GM12878 (cell line): ENCODE measurements around the gene BCL2. TPM values are rescaled to one million over a fixed set of nuclear protein-coding genes. Genes with fewer than 3 reads are reported as not detected.
A peak's percentile ranks its signal among the peaks of the same experiment; 100 is the strongest.

ENCODE experiments used
- BACH1 ChIP-seq: fragments of 450-650 bp; IDR thresholded peaks from 2 replicates; pipeline ENCODE4 v1.6.1; 2017; ENCODE audit warnings: mild to moderate bottlenecking, borderline replicate concordance
- BMI1 ChIP-seq: fragments of 450-650 bp; IDR thresholded peaks from 2 replicates; pipeline ENCODE4 v1.6.1; 2016; ENCODE audit warnings: mild to moderate bottlenecking, moderate library complexity, borderline replicate concordance
- LARP7 ChIP-seq: fragments of 450-650 bp; IDR thresholded peaks from 2 replicates; pipeline ENCODE4 v1.6.1; 2017; ENCODE audit warnings: mild to moderate bottlenecking
- NBN ChIP-seq: fragments of 450-650 bp; IDR thresholded peaks from 2 replicates; pipeline ENCODE4 v1.6.1; 2016
- NFYB ChIP-seq: IDR thresholded peaks from 2 replicates; pipeline ENCODE4 v1.6.1; 2011; ENCODE audit warnings: low read depth, mild to moderate bottlenecking, low read length, improper control_type of control experiment, moderate library complexity; ENCODE audit not compliant: insufficient read depth
- PML ChIP-seq: IDR thresholded peaks from 2 replicates; pipeline ENCODE4 v1.6.1; 2012; ENCODE audit warnings: low read length, inconsistent platforms
- TBL1XR1 ChIP-seq: IDR thresholded peaks from 2 replicates; pipeline ENCODE4 v1.6.1; 2012; ENCODE audit warnings: low read depth, low read length, improper control_type of control experiment
- ZNF207 ChIP-seq: fragments of 450-650 bp; IDR thresholded peaks from 2 replicates; pipeline ENCODE4 v1.6.1; 2014; ENCODE audit warnings: antibody characterized with exemption, mild to moderate bottlenecking, borderline replicate concordance
- ZNF274 ChIP-seq: IDR thresholded peaks from one replicate; pipeline ENCODE4 v1.8.0; 2011; ENCODE audit not compliant: insufficient read length, insufficient read depth
- ZNF384 ChIP-seq: IDR thresholded peaks from 2 replicates; pipeline ENCODE4 v1.6.1; 2012; ENCODE audit warnings: low read depth, mild to moderate bottlenecking, low read length, improper control_type of control experiment, borderline replicate concordance
- polyA plus RNA-seq, 11 experiments: library from polyadenylated mRNA; depleted of rRNA in 4 of 11; unstranded in 6 of 11; stranded (reverse) in 5 of 11; fragments of >200 nt; fragmentation: Nextera tagmentation in 4 of 11; fragmentation: Illumina TruSeq in 1 of 11; extraction: Ambion mirVana in 4 of 11; extraction: Trizol in 1 of 11; gene quantifications; 1 replicate in 1 of 11; 2 replicates in 10 of 11; pipeline versions ENCODE4 v1.2.1 to v1.2.3, GENCODE V29; 2011 to 2016; ENCODE audit warnings: inconsistent platforms in 2 of 11, missing spikeins in 2 of 11, low read depth in 1 of 11
- total RNA-seq, 4 experiments: library from RNA; depleted of rRNA in 3 of 4; stranded (reverse); fragments of >200 nt in 3 of 4; fragmentation: Illumina TruSeq in 1 of 4; extraction: Trizol in 1 of 4; gene quantifications; 2 replicates each; pipeline versions ENCODE4 v1.2.1 to v1.2.3, GENCODE V29; 2013 to 2021
- TF ChIP-seq, protein P1 (sequence below): IDR thresholded peaks from 2 replicates; pipeline ENCODE4 v1.6.1; 2012; ENCODE audit warnings: improper control_type of control experiment, low read depth, low read length; ENCODE audit not compliant: insufficient replicate concordance
- TF ChIP-seq, protein P2 (sequence below): fragments of 150-350 bp; IDR thresholded peaks from 2 replicates; pipeline ENCODE4 v1.6.1; 2016; ENCODE audit warnings: low read depth, low read length
- TF ChIP-seq, protein P3 (sequence below): IDR thresholded peaks from 2 replicates; pipeline ENCODE4 v1.6.1; 2011; ENCODE audit warnings: borderline replicate concordance, low read depth, mild to moderate bottlenecking, moderate library complexity, low read length; ENCODE audit not compliant: insufficient read depth, poor library complexity, severe bottlenecking
- TF ChIP-seq, protein P4 (sequence below): fragments of 450-650 bp; IDR thresholded peaks from 2 replicates; pipeline ENCODE4 v1.6.1; 2017; ENCODE audit warnings: low read depth, mild to moderate bottlenecking, moderate library complexity
- TF ChIP-seq, protein P5 (sequence below), 3 experiments: IDR thresholded peaks in 2 of 3; conservative IDR thresholded peaks in 1 of 3; 2 replicates each; pipeline ENCODE4 v1.5.1; 2011; ENCODE audit warnings: low read depth in 3 of 3, low read length in 3 of 3, mild to moderate bottlenecking in 3 of 3, control low read depth in 2 of 3, moderate library complexity in 2 of 3, inconsistent platforms in 1 of 3, mixed read lengths in 1 of 3; ENCODE audit not compliant: control insufficient read depth in 2 of 3, insufficient read depth in 1 of 3; ENCODE audit errors: extremely low read depth in 1 of 3

The BCL2 gene
- total and polyA plus RNA-seq, 10 of the 15 experiments (the other 5 are each of a cell fraction or from before 2014, with no cell fraction given) = 4.1 to 47.8 (median 19.3) TPM

DNA sequence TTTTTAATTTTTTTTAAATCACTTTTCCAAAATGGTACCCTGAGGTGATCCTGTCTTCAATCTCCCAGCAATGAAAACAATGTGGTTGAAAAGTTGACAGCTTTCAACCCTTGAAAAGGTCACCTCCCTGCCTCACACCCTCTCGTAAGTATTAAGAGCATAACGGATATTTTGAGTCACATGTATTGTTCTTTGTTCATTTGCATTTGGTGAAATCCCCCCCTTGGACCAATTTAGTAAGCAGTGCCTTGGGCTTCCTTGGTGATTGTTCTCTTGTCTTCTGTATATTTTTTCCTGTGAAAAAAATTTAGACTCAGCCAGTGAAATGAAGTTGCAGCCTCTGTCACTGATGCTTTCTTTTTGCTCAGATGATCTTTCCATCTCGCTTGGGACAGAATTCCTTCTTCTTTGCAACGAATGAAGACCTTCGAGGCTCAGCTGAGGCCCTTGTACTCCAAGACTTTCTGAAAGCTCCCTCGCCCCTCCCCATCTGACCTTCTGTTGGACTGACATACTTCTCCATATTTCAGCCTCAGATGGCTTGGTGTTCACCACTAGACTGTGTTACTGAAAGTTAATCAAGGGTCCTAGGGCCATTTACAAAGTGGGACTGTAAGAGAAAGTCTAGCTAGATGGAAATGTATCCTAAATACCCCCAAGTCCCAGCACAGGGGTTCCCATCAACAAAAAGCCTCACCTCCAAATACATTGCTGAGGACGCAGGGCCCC is 158.4 kb downstream of the BCL2 start (continued):
- TF ChIP-seq, protein P1, sequence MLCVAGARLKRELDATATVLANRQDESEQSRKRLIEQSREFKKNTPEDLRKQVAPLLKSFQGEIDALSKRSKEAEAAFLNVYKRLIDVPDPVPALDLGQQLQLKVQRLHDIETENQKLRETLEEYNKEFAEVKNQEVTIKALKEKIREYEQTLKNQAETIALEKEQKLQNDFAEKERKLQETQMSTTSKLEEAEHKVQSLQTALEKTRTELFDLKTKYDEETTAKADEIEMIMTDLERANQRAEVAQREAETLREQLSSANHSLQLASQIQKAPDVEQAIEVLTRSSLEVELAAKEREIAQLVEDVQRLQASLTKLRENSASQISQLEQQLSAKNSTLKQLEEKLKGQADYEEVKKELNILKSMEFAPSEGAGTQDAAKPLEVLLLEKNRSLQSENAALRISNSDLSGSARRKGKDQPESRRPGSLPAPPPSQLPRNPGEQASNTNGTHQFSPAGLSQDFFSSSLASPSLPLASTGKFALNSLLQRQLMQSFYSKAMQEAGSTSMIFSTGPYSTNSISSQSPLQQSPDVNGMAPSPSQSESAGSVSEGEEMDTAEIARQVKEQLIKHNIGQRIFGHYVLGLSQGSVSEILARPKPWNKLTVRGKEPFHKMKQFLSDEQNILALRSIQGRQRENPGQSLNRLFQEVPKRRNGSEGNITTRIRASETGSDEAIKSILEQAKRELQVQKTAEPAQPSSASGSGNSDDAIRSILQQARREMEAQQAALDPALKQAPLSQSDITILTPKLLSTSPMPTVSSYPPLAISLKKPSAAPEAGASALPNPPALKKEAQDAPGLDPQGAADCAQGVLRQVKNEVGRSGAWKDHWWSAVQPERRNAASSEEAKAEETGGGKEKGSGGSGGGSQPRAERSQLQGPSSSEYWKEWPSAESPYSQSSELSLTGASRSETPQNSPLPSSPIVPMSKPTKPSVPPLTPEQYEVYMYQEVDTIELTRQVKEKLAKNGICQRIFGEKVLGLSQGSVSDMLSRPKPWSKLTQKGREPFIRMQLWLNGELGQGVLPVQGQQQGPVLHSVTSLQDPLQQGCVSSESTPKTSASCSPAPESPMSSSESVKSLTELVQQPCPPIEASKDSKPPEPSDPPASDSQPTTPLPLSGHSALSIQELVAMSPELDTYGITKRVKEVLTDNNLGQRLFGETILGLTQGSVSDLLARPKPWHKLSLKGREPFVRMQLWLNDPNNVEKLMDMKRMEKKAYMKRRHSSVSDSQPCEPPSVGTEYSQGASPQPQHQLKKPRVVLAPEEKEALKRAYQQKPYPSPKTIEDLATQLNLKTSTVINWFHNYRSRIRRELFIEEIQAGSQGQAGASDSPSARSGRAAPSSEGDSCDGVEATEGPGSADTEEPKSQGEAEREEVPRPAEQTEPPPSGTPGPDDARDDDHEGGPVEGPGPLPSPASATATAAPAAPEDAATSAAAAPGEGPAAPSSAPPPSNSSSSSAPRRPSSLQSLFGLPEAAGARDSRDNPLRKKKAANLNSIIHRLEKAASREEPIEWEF = peak; percentile 61
- TF ChIP-seq LARP7 = no peak
- TF ChIP-seq, protein P2, sequence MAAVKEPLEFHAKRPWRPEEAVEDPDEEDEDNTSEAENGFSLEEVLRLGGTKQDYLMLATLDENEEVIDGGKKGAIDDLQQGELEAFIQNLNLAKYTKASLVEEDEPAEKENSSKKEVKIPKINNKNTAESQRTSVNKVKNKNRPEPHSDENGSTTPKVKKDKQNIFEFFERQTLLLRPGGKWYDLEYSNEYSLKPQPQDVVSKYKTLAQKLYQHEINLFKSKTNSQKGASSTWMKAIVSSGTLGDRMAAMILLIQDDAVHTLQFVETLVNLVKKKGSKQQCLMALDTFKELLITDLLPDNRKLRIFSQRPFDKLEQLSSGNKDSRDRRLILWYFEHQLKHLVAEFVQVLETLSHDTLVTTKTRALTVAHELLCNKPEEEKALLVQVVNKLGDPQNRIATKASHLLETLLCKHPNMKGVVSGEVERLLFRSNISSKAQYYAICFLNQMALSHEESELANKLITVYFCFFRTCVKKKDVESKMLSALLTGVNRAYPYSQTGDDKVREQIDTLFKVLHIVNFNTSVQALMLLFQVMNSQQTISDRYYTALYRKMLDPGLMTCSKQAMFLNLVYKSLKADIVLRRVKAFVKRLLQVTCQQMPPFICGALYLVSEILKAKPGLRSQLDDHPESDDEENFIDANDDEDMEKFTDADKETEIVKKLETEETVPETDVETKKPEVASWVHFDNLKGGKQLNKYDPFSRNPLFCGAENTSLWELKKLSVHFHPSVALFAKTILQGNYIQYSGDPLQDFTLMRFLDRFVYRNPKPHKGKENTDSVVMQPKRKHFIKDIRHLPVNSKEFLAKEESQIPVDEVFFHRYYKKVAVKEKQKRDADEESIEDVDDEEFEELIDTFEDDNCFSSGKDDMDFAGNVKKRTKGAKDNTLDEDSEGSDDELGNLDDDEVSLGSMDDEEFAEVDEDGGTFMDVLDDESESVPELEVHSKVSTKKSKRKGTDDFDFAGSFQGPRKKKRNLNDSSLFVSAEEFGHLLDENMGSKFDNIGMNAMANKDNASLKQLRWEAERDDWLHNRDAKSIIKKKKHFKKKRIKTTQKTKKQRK = no peak
- TF ChIP-seq TBL1XR1 = peak; percentile 86
- TF ChIP-seq, protein P3, sequence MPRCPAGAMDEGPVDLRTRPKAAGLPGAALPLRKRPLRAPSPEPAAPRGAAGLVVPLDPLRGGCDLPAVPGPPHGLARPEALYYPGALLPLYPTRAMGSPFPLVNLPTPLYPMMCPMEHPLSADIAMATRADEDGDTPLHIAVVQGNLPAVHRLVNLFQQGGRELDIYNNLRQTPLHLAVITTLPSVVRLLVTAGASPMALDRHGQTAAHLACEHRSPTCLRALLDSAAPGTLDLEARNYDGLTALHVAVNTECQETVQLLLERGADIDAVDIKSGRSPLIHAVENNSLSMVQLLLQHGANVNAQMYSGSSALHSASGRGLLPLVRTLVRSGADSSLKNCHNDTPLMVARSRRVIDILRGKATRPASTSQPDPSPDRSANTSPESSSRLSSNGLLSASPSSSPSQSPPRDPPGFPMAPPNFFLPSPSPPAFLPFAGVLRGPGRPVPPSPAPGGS = peak; percentile 67
- TF ChIP-seq BMI1 = no peak
- TF ChIP-seq BACH1 = no peak
- TF ChIP-seq NFYB = no peak
- TF ChIP-seq, protein P4, sequence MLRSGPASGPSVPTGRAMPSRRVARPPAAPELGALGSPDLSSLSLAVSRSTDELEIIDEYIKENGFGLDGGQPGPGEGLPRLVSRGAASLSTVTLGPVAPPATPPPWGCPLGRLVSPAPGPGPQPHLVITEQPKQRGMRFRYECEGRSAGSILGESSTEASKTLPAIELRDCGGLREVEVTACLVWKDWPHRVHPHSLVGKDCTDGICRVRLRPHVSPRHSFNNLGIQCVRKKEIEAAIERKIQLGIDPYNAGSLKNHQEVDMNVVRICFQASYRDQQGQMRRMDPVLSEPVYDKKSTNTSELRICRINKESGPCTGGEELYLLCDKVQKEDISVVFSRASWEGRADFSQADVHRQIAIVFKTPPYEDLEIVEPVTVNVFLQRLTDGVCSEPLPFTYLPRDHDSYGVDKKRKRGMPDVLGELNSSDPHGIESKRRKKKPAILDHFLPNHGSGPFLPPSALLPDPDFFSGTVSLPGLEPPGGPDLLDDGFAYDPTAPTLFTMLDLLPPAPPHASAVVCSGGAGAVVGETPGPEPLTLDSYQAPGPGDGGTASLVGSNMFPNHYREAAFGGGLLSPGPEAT = peak; percentile 71
- peak; percentile 85; the same call in 1 of the 2 replicates for TF ChIP-seq ZNF207
- no peak for TF ChIP-seq PML
- TF ChIP-seq, protein P5, sequence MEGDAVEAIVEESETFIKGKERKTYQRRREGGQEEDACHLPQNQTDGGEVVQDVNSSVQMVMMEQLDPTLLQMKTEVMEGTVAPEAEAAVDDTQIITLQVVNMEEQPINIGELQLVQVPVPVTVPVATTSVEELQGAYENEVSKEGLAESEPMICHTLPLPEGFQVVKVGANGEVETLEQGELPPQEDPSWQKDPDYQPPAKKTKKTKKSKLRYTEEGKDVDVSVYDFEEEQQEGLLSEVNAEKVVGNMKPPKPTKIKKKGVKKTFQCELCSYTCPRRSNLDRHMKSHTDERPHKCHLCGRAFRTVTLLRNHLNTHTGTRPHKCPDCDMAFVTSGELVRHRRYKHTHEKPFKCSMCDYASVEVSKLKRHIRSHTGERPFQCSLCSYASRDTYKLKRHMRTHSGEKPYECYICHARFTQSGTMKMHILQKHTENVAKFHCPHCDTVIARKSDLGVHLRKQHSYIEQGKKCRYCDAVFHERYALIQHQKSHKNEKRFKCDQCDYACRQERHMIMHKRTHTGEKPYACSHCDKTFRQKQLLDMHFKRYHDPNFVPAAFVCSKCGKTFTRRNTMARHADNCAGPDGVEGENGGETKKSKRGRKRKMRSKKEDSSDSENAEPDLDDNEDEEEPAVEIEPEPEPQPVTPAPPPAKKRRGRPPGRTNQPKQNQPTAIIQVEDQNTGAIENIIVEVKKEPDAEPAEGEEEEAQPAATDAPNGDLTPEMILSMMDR (IDR thresholded peaks at IDR 0.05 in 2 of 3, conservative IDR thresholded peaks at IDR 0.05 in 1 of 3; ENCODE audit: control insufficient read depth in 2 of 3, extremely low read depth in 1 of 3, insufficient read depth in 1 of 3, low read depth in 3 of 3, low read length in 3 of 3) = no peak
- no peak for TF ChIP-seq ZNF274
- no peak for TF ChIP-seq ZNF384
- no peak for TF ChIP-seq NBN
